Upper lobe of right lung (tissue), 1 donor: ENCODE measurements around the gene MFAP3. TPM values are rescaled to one million over a fixed set of nuclear protein-coding genes. Genes with fewer than 3 reads are reported as not detected.
A peak's percentile ranks its signal among the peaks of the same experiment; 100 is the strongest.

ENCODE experiments used
- ATAC-seq: fragments of 200-7000 bp; cut with Tn5 transposase; one replicate; pipeline ENCODE4 v1.9.1; 2020; ENCODE audit warnings: mild to moderate bottlenecking, moderate library complexity
- DNase-seq: peaks from one replicate; pipeline ENCODE4 v3.0.0-alpha.2; 2020
- H3K27ac ChIP-seq: fragments of 200-600 bp; one replicate; pipeline ENCODE4 v1.8.0; 2022
- H3K27me3 ChIP-seq: fragments of 200-600 bp; one replicate; pipeline ENCODE4 v1.8.0; 2022; ENCODE audit warnings: mild to moderate bottlenecking
- H3K36me3 ChIP-seq: fragments of 200-600 bp; one replicate; pipeline ENCODE4 v1.8.0; 2022
- H3K4me1 ChIP-seq: fragments of 200-600 bp; one replicate; pipeline ENCODE4 v1.8.0; 2022
- H3K4me3 ChIP-seq: fragments of 200-600 bp; one replicate; pipeline ENCODE4 v1.8.0; 2022; ENCODE audit warnings: mild to moderate bottlenecking
- H3K9me3 ChIP-seq: fragments of 200-600 bp; one replicate; pipeline ENCODE4 v1.8.0; 2022
- intact Hi-C: fragments of 100-400 bp; cut with DNase I; formaldehyde crosslinking; loops from one replicate; pipeline ENCODE4 v1.11.0; 2022
- long read RNA-seq: library from polyadenylated mRNA; unstranded; transcript quantifications from one replicate; pipeline ENCODE4 v2.0.0, GENCODE V29; 2021
- total RNA-seq: library from RNA; stranded (reverse); fragmentation: NEBNext Ultra II Directional; extraction: Animal tissue kit (Norgen Biotek cat#: 25700); gene quantifications from one replicate; pipeline ENCODE4 v1.2.1, GENCODE V29; 2021
- TF ChIP-seq, protein P1 (sequence below): fragments of 200-600 bp; IDR thresholded peaks from one replicate; pipeline ENCODE4 v1.8.0; 2022; ENCODE audit warnings: antibody characterized with exemption
- donor health status: DM: no; HTN: yes; CAD: no; lungs with severe emphysema.

MFAP3 gene
- total RNA-seq: 32.8 TPM
- long read RNA-seq, transcript MFAP3-212 (3 exons, 643 nt): major isoform, 60 of 78 reads
- long read RNA-seq, partial matches to known transcripts: 3 of 78 reads
- long read RNA-seq, other reads (novel, unspliced or antisense): 11 of 78 reads

DNA sequence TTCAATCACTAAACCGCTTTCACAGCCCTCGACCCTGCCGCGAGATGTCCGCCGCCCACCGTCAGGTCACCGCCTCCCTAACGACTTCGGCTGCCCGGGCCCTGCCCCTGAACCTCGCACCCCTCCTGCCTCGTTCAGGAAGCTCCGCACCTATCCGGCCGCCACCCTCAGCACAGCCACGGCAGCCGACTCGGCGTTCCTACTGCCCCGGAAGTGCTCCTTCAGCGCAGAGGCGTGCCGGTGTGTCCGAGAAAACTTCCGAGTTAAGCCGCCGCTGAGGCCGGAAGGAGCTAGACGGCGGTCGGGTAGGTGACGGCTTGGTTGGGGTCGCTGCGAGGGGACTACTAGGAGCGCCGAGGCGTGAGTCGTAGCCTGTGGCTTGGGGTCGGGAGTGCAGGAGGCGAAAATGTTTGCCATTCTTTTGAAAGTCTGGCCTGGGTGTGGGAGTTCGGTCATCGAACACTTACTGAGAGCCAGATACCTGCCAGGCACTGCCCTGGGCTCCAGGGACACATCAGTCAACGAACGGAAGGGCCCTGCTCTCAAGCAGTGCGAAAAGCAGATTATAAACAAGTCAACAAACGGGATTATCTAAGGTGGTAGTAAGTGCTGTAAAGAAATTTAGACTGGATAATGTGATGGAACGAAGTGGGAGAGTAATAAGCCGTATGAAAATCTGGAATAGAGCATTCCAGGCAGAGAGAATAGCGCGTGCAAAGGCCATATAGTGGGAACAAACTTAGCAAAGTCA is at the start of gene MFAP3, which contains the start of gene FAM114A2:
MFAP3 (plus strand) TSS at position 261 of the 751 bp plus-strand sequence. CDS start 10,756 bp downstream, outside the sequence.
FAM114A2 (minus strand) TSS at position 204 of the 751 bp plus-strand sequence. CDS start 3,957 bp downstream, outside the sequence.
- intact Hi-C loops: no loop called here
- peaks cover 38% of the 10 kb centered on the region for H3K4me1 ChIP-seq
- peak; percentile 100 for ATAC-seq
- peak; percentile 95 for DNase-seq
- peak within 1 kb of the TSS; percentile 88 for H3K4me3 ChIP-seq
- H3K9me3 ChIP-seq: no peaks in the 10 kb centered on the region
- no peaks in the 10 kb centered on the region for H3K27me3 ChIP-seq
- H3K27ac ChIP-seq: peak within 1 kb of the TSS; percentile 87
- H3K36me3 ChIP-seq: no peaks in the 10 kb centered on the region
- TF ChIP-seq, protein P1, sequence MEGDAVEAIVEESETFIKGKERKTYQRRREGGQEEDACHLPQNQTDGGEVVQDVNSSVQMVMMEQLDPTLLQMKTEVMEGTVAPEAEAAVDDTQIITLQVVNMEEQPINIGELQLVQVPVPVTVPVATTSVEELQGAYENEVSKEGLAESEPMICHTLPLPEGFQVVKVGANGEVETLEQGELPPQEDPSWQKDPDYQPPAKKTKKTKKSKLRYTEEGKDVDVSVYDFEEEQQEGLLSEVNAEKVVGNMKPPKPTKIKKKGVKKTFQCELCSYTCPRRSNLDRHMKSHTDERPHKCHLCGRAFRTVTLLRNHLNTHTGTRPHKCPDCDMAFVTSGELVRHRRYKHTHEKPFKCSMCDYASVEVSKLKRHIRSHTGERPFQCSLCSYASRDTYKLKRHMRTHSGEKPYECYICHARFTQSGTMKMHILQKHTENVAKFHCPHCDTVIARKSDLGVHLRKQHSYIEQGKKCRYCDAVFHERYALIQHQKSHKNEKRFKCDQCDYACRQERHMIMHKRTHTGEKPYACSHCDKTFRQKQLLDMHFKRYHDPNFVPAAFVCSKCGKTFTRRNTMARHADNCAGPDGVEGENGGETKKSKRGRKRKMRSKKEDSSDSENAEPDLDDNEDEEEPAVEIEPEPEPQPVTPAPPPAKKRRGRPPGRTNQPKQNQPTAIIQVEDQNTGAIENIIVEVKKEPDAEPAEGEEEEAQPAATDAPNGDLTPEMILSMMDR: no peak

DNA sequence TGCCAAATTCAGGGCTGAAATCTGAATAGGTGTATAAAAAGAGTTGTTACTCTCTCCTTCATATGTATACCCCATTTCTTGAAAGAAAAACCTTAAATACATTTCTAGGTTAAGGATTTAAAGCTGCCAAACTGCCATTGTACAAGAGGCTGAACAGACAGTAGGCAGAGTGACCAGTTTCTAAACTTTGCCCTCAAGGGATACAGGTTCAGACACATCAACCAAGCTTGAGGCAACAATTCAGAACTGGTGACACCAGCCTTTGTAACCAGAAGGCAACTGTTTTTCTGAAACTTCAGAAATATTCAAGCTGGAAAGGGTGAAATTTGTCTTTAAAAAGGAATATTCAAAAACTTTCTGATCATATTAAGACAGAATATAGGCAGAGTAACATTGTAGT is 47.6 kb upstream of the MFAP3 start:
- Histone ChIP-seq H3K4me3 (no peak overlapping the region), H3K4me1 (no peaks in the 10 kb centered on the region), H3K27me3 (no peaks in the 10 kb centered on the region), H3K36me3 (peaks cover 25% of the 10 kb centered on the region), H3K27ac (no peak overlapping the region), H3K9me3 (no peaks in the 10 kb centered on the region)
- DNase-seq: no peak
- intact Hi-C loops: no loop called here
- ATAC-seq: no peak
- TF ChIP-seq, protein P1: no peak

DNA sequence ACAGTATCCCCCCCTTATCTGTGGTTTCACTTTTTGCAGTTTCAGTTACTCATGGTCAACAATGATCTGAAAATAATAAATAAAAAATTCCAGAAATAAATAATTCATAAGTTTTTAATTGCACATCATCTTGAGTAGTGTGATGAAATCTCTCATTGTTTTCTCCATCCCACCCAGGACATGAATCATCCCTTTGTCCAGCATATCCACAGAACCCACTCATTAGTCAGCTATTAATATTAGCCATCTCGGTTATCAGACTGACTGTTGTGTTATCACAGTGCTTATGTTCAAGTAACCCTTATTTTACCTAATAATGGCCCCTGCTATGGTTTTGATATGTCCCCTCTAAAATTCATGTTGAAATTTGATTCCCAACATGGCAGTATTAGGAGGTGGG is 40.8 kb upstream of the MFAP3 start:
- intact Hi-C loops: no loop called here
- no peak for DNase-seq
- Histone ChIP-seq H3K9me3 (no peaks in the 10 kb centered on the region), H3K27ac (no peak overlapping the region), H3K4me3 (no peak overlapping the region), H3K36me3 (peaks cover 40% of the 10 kb centered on the region), H3K27me3 (no peaks in the 10 kb centered on the region), H3K4me1 (no peaks in the 10 kb centered on the region)
- no peak for ATAC-seq
- TF ChIP-seq, protein P1: no peak

DNA sequence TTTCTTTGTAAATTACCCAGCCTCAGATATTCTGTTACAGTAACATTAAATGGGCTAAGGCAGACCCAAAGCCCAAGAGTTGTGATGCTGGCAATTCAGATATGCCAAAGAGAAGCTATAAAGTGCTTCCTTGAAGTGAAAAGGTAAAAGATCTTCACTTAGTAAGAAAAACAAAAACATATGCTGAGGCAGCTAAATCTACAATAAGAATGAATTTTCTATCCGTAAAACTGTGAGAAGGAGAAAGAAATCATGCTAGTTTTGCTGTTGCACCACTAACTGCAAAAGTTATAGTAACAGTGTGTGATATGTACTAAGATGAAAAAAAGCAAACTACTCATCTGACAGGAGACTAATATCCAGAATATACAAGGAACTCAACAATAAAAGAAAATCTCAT is 40.0 kb upstream of the MFAP3 start:
- ATAC-seq (no peak), DNase-seq (no peak)
- H3K9me3 ChIP-seq: no peaks in the 10 kb centered on the region
- H3K36me3 ChIP-seq: peaks cover 34% of the 10 kb centered on the region
- TF ChIP-seq, protein P1: no peak
- no peaks in the 10 kb centered on the region for H3K27me3 ChIP-seq
- no peak overlapping the region for H3K27ac ChIP-seq
- intact Hi-C loops: no loop called here
- no peaks in the 10 kb centered on the region for H3K4me1 ChIP-seq
- H3K4me3 ChIP-seq: no peak overlapping the region

DNA sequence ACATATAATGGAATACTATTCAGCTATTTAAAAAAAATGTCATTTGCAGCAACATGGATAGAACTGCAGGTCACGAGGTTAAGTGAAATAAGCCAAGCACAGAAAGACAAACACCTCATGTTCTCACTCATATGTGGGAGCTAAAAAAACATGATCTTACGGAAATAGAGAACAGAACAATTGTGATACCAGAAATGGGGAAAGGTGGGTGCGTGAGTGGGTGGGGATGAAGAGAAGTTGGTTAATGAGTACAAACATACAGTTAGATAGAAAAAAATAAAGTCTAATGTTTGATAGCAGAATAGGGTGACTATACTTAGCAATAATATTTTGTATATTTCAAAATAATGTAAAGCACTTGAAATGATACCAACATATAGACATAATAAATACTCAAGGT is 38.8 kb upstream of the MFAP3 start:
- no peaks in the 10 kb centered on the region for H3K4me1 ChIP-seq
- peaks cover 23% of the 10 kb centered on the region for H3K36me3 ChIP-seq
- H3K9me3 ChIP-seq: no peaks in the 10 kb centered on the region
- no peaks in the 10 kb centered on the region for H3K27me3 ChIP-seq
- ATAC-seq: no peak
- TF ChIP-seq, protein P1: no peak
- intact Hi-C loops: no loop called here
- DNase-seq: no peak
- H3K27ac ChIP-seq: no peak overlapping the region
- no peak overlapping the region for H3K4me3 ChIP-seq
